ENCODE data around the gene NKX2-3. TPM values are rescaled to one million over a fixed set of nuclear protein-coding genes. Genes with fewer than 3 reads are reported as not detected.
A peak's percentile ranks its signal among the peaks of the same experiment; 100 is the strongest.

NKX2-3 gene
- total and polyA plus RNA-seq, 4 donors: not detected

DNA sequence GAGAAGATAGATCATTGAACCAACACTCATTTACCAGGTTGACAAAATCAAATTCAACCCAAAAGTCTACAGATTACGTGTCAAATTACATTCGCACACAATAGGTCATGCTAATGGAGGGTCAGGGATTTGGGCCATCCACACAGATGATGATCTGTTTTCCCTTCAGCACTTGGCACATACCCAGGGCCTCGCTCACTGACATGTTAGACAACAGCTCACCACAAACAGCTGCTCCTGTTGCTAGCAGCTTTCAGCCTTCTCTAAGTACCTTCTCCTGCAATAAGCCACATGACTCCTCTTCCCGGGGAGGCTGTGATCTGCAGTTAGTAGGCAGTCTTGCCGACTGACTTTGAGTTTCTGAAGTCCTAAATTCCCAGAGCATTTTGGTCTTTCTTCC is 18.4 kb downstream of the NKX2-3 start:
- TF ChIP-seq, protein P1, sequence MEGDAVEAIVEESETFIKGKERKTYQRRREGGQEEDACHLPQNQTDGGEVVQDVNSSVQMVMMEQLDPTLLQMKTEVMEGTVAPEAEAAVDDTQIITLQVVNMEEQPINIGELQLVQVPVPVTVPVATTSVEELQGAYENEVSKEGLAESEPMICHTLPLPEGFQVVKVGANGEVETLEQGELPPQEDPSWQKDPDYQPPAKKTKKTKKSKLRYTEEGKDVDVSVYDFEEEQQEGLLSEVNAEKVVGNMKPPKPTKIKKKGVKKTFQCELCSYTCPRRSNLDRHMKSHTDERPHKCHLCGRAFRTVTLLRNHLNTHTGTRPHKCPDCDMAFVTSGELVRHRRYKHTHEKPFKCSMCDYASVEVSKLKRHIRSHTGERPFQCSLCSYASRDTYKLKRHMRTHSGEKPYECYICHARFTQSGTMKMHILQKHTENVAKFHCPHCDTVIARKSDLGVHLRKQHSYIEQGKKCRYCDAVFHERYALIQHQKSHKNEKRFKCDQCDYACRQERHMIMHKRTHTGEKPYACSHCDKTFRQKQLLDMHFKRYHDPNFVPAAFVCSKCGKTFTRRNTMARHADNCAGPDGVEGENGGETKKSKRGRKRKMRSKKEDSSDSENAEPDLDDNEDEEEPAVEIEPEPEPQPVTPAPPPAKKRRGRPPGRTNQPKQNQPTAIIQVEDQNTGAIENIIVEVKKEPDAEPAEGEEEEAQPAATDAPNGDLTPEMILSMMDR (IDR thresholded peaks at IDR 0.05; ENCODE audit: control extremely low read depth, extremely low read depth): no peak
- H3K9ac ChIP-seq (ENCODE audit: insufficient read depth in 1 of 2, low read length in 2 of 2): no peak overlapping the region
- H3K9me3 ChIP-seq (ENCODE audit: control insufficient read depth in 4 of 4, insufficient read depth in 3 of 4, low read length in 3 of 4): no peaks in the 10 kb centered on the region
- no peak overlapping the region for H3K27ac ChIP-seq (ENCODE audit: low read depth in 1 of 2, low read length in 1 of 2)
- DNase-seq: peak; percentile 74 to 85 (median 76)
- peaks cover 3 to 77% (median 46%) of the 10 kb centered on the region in 3 donors for H3K27me3 ChIP-seq (ENCODE audit: control insufficient read depth in 3 of 3, insufficient read depth in 3 of 3, low read length in 2 of 3)
- ATAC-seq (ENCODE audit: insufficient read depth, low FRiP score): no peak
- H3K36me3 ChIP-seq (ENCODE audit: control insufficient read depth in 4 of 4, insufficient read depth in 4 of 4, low read length in 4 of 4): no peaks in the 10 kb centered on the region
- WGBS, 2 donors: 25 to 33% methylated on average over 5 of the region's 5 CpGs
- H3K4me1 ChIP-seq (ENCODE audit: control insufficient read depth in 5 of 5, insufficient read depth in 5 of 5, low read length in 5 of 5): peaks cover 0 to 16% (median 0%) of the 10 kb centered on the region in 5 donors
- no peak overlapping the region for H3K4me3 ChIP-seq

DNA sequence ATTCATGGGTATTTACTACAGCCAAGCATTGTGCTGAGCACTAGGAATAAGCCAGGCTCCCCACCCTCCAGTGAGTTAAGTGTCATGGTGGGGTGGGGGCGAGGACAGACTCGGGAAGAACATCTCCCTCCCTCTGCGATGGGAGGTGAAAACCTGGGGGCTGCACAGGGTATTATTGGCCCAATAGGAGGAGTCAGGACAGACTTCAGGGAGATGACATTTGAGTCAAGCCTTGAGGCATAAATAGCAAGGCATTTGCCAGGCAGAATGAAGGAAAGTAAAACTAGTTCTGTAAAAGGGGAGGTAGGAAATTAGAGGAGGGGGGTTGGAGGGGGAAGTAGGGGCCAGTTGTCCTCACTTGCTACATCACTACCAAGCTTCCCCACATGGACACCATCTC is 18.9 kb downstream of the NKX2-3 start:
- no peak for ATAC-seq (ENCODE audit: insufficient read depth, low FRiP score)
- H3K4me1 ChIP-seq (ENCODE audit: control insufficient read depth in 5 of 5, insufficient read depth in 5 of 5, low read length in 5 of 5): peaks cover 0 to 16% (median 0%) of the 10 kb centered on the region in 5 donors
- DNase-seq: no peak

DNA sequence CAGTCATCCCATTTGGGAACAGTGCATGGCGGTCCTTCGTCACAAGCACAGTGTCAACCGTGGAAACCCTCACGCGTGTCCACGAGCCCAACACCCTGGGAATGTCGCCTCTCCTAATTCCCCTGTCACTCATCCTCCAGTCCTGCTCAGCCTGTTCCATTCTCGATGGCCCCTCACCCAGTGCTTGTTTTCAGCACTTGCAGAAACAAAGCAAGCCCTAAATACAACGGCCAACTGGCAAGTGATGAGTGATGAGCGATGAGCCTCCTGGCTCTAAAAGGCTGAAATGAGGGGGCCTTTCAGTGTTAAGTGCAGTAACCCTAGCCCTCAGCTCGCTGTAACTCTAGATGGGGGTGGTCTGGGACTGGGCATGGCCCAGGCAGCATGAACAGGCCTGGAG is 22.6 kb downstream of the NKX2-3 start:
- peaks cover 3 to 51% (median 43%) of the 10 kb centered on the region in 3 donors for H3K27me3 ChIP-seq (ENCODE audit: control insufficient read depth in 3 of 3, insufficient read depth in 3 of 3, low read length in 2 of 3)
- no peaks in the 10 kb centered on the region for H3K9me3 ChIP-seq (ENCODE audit: control insufficient read depth in 4 of 4, insufficient read depth in 3 of 4, low read length in 3 of 4)
- DNase-seq: peak in 1 of 3 donors; percentile 3
- TF ChIP-seq, protein P1 (IDR thresholded peaks at IDR 0.05; ENCODE audit: control extremely low read depth, extremely low read depth): no peak
- no peak overlapping the region for H3K9ac ChIP-seq (ENCODE audit: insufficient read depth in 1 of 2, low read length in 2 of 2)
- ATAC-seq (ENCODE audit: insufficient read depth, low FRiP score): no peak
- H3K4me1 ChIP-seq (ENCODE audit: control insufficient read depth in 5 of 5, insufficient read depth in 5 of 5, low read length in 5 of 5): peaks cover 0 to 16% (median 0%) of the 10 kb centered on the region in 5 donors
- no peaks in the 10 kb centered on the region for H3K36me3 ChIP-seq (ENCODE audit: control insufficient read depth in 4 of 4, insufficient read depth in 4 of 4, low read length in 4 of 4)
- no peak overlapping the region for H3K27ac ChIP-seq (ENCODE audit: low read depth in 1 of 2, low read length in 1 of 2)
- WGBS, 2 donors: 65 to 80% methylated on average over 11 of the region's 11 CpGs
- H3K4me3 ChIP-seq: no peak overlapping the region

More for the DNA sequence above, 18.9 kb downstream of the NKX2-3 start:
- Histone ChIP-seq H3K9ac (ENCODE audit: insufficient read depth in 1 of 2, low read length in 2 of 2) (no peak overlapping the region), H3K27me3 (ENCODE audit: control insufficient read depth in 3 of 3, insufficient read depth in 3 of 3, low read length in 2 of 3) (peaks cover 3 to 73% (median 46%) of the 10 kb centered on the region in 3 donors), H3K4me3 (no peak overlapping the region), H3K9me3 (ENCODE audit: control insufficient read depth in 4 of 4, insufficient read depth in 3 of 4, low read length in 3 of 4) (no peaks in the 10 kb centered on the region), H3K36me3 (ENCODE audit: control insufficient read depth in 4 of 4, insufficient read depth in 4 of 4, low read length in 4 of 4) (no peaks in the 10 kb centered on the region), H3K27ac (ENCODE audit: low read depth in 1 of 2, low read length in 1 of 2) (no peak overlapping the region)
- TF ChIP-seq, protein P1 (IDR thresholded peaks at IDR 0.05; ENCODE audit: control extremely low read depth, extremely low read depth): no peak
- 36 to 46% methylated on average over 3 of the region's 3 CpGs for WGBS, 2 donors
